ENCODE results near the gene MRPL55. TPM values are rescaled to one million over a fixed set of nuclear protein-coding genes. Genes with fewer than 3 reads are reported as not detected.

The MRPL55 gene
- total RNA-seq, 1 donor from 2014 or later, result 42.4 TPM

GRCh38 chr1:228076796-228077430, 32.2 kb downstream of the MRPL55 start:
- Mint-ChIP-seq H3K36me3 (no peaks in the 10 kb centered on the region), H3K27ac (peak overlapping the region; percentile 89), H3K4me3 (no peak overlapping the region), H3K4me1 (peaks cover 35% of the 10 kb centered on the region), H3K27me3 (ENCODE audit: insufficient read depth, low read depth) (peaks cover 9% of the 10 kb centered on the region), H3K9me3 (no peaks in the 10 kb centered on the region)
- Histone ChIP-seq H4K20me1 (ENCODE audit: low read depth) (peaks cover 13% of the 10 kb centered on the region), H3K4me3 (no peak overlapping the region), H3K27ac (no peak overlapping the region), H3K27me3 (peaks cover 47% of the 10 kb centered on the region), H3K79me2 (ENCODE audit: low read depth) (no peaks in the 10 kb centered on the region), H3F3A (ENCODE audit: low read depth) (peaks cover 3% of the 10 kb centered on the region), H3K4me1 (peaks cover 23% of the 10 kb centered on the region), H3K9ac (no peak overlapping the region), H3K9me3 (ENCODE audit: low read depth) (no peaks in the 10 kb centered on the region), H3K4me2 (no peak overlapping the region), H2AFZ (replicated peaks) (no peak overlapping the region), H3K36me3 (no peaks in the 10 kb centered on the region)
- DNase-seq (ENCODE audit: low spot score), result no peak
- TF ChIP-seq EZH2 (IDR thresholded peaks at IDR 0.05) (no peak), EZH2phosphoT487 (IDR thresholded peaks at IDR 0.05) (no peak), CTCF (IDR thresholded peaks at IDR 0.05) (no peak)

GRCh38 chr1:228075801-228076271, 33.3 kb downstream of the MRPL55 start:
- no peaks in the 10 kb centered on the region for H3F3A ChIP-seq (ENCODE audit: low read depth)
- H3K27me3 Mint-ChIP-seq (ENCODE audit: insufficient read depth, low read depth), result peaks cover 8% of the 10 kb centered on the region
- no peaks in the 10 kb centered on the region for H3K36me3 ChIP-seq
- H3K4me1 ChIP-seq, result peaks cover 16% of the 10 kb centered on the region
- H3K27me3 ChIP-seq, result peaks cover 58% of the 10 kb centered on the region
- no peak overlapping the region for H3K9ac ChIP-seq
- no peak for TF ChIP-seq CTCF (IDR thresholded peaks at IDR 0.05)
- TF ChIP-seq EZH2phosphoT487 (IDR thresholded peaks at IDR 0.05), result no peak
- H3K4me2 ChIP-seq, result no peak overlapping the region
- H3K4me3 Mint-ChIP-seq, result peak overlapping the region; percentile 50
- H3K4me1 Mint-ChIP-seq, result peaks cover 31% of the 10 kb centered on the region
- no peak for DNase-seq (ENCODE audit: low spot score)
- no peak overlapping the region for H3K27ac ChIP-seq
- no peaks in the 10 kb centered on the region for H3K79me2 ChIP-seq (ENCODE audit: low read depth)
- no peaks in the 10 kb centered on the region for H3K36me3 Mint-ChIP-seq
- H3K9me3 ChIP-seq (ENCODE audit: low read depth), result no peaks in the 10 kb centered on the region
- no peak overlapping the region for H3K4me3 ChIP-seq
- no peak overlapping the region for H3K27ac Mint-ChIP-seq
- no peaks in the 10 kb centered on the region for H3K9me3 Mint-ChIP-seq
- H4K20me1 ChIP-seq (ENCODE audit: low read depth), result peaks cover 13% of the 10 kb centered on the region
- no peak overlapping the region for H2AFZ ChIP-seq (replicated peaks)

- H3K4me1 Mint-ChIP-seq, result peaks cover 31% of the 10 kb centered on the region
- peaks cover 13% of the 10 kb centered on the region for H4K20me1 ChIP-seq (ENCODE audit: low read depth)
- H3K27me3 ChIP-seq, result peaks cover 65% of the 10 kb centered on the region
- H3K9me3 Mint-ChIP-seq, result no peaks in the 10 kb centered on the region
- no peaks in the 10 kb centered on the region for H3K9me3 ChIP-seq (ENCODE audit: low read depth)
- H3K4me2 ChIP-seq, result no peak overlapping the region
- peaks cover 11% of the 10 kb centered on the region for H3K27me3 Mint-ChIP-seq (ENCODE audit: insufficient read depth, low read depth)
- no peaks in the 10 kb centered on the region for H3K36me3 Mint-ChIP-seq
- H3K27ac ChIP-seq, result no peak overlapping the region
- no peaks in the 10 kb centered on the region for H3K36me3 ChIP-seq
- H3K9ac ChIP-seq, result no peak overlapping the region
- no peak overlapping the region for H2AFZ ChIP-seq (replicated peaks)
- no peak for DNase-seq (ENCODE audit: low spot score)
- H3K79me2 ChIP-seq (ENCODE audit: low read depth), result no peaks in the 10 kb centered on the region
- TF ChIP-seq EZH2 (IDR thresholded peaks at IDR 0.05) (no peak), EZH2phosphoT487 (IDR thresholded peaks at IDR 0.05) (no peak), CTCF (IDR thresholded peaks at IDR 0.05) (no peak)
- H3K4me1 ChIP-seq, result peaks cover 16% of the 10 kb centered on the region
- no peaks in the 10 kb centered on the region for H3F3A ChIP-seq (ENCODE audit: low read depth)
- no peak overlapping the region for H3K4me3 Mint-ChIP-seq
- no peak overlapping the region for H3K4me3 ChIP-seq
- no peak overlapping the region for H3K27ac Mint-ChIP-seq
These were observed 34.0 kb downstream of the MRPL55 start for GRCh38 chr1:228074954-228075730.
